ENCODE measurements around the gene KAT6B.
"Not testable (repeated sequence)": the region's sequence is repeated elsewhere in the genome, so short reads cannot be mapped to it uniquely, and the experiment has no call there.

Gene KAT6B

GRCh38 chr10:74859546-74859945 lies 33.1 kb downstream of the KAT6B start:
- no peak for DNase-seq (ENCODE audit: low read depth)

- no peak for DNase-seq (ENCODE audit: low read depth)
Measured at GRCh38 chr10:74862625-74863024, 36.2 kb downstream of the KAT6B start.

GRCh38 chr10:74863551-74863950 lies 37.2 kb downstream of the KAT6B start:
- no peak for DNase-seq (ENCODE audit: low read depth)

GRCh38 chr10:74867351-74867750 lies 41.0 kb downstream of the KAT6B start:
- DNase-seq (ENCODE audit: low read depth): no peak

- no peak for DNase-seq (ENCODE audit: low read depth)
Measured at GRCh38 chr10:74868392-74868977, 42.1 kb downstream of the KAT6B start.

GRCh38 chr10:74869635-74870034 lies 43.2 kb downstream of the KAT6B start:
- DNase-seq (ENCODE audit: low read depth): no peak

GRCh38 chr10:74870191-74870590 lies 43.8 kb downstream of the KAT6B start:
- DNase-seq (ENCODE audit: low read depth): no peak

- no peak for DNase-seq (ENCODE audit: low read depth)
Measured at GRCh38 chr10:74871595-74872382, 45.4 kb downstream of the KAT6B start.

GRCh38 chr10:74873803-74874454 lies 47.5 kb downstream of the KAT6B start:
- DNase-seq (ENCODE audit: low read depth): no peak

GRCh38 chr10:74874649-74875048 lies 48.2 kb downstream of the KAT6B start:
- no peak for DNase-seq (ENCODE audit: low read depth)

- DNase-seq (ENCODE audit: low read depth): no peak
Measured at GRCh38 chr10:74875068-74875467, 48.7 kb downstream of the KAT6B start.

- DNase-seq (ENCODE audit: low read depth): no peak
Measured at GRCh38 chr10:74875966-74876365, 49.6 kb downstream of the KAT6B start.

GRCh38 chr10:74877054-74877453 lies 50.7 kb downstream of the KAT6B start:
- DNase-seq (ENCODE audit: low read depth): not testable (repeated sequence)

GRCh38 chr10:74877898-74878297 lies 51.5 kb downstream of the KAT6B start:
- DNase-seq (ENCODE audit: low read depth): no peak

- peak; percentile 31 for DNase-seq (ENCODE audit: low read depth)
Measured at GRCh38 chr10:74880041-74880440, 53.6 kb downstream of the KAT6B start.

- DNase-seq (ENCODE audit: low read depth): no peak
Measured at GRCh38 chr10:74881253-74881884, 55.0 kb downstream of the KAT6B start.

- DNase-seq (ENCODE audit: low read depth): no peak
Measured at GRCh38 chr10:74882427-74882826, 56.0 kb downstream of the KAT6B start.

GRCh38 chr10:74882831-74883230 lies 56.4 kb downstream of the KAT6B start:
- DNase-seq (ENCODE audit: low read depth): no peak

GRCh38 chr10:74883428-74883827 lies 57.0 kb downstream of the KAT6B start:
- no peak for DNase-seq (ENCODE audit: low read depth)

- no peak for DNase-seq (ENCODE audit: low read depth)
Measured at GRCh38 chr10:74887614-74888284, 61.3 kb downstream of the KAT6B start.

GRCh38 chr10:74888962-74889661 lies 62.7 kb downstream of the KAT6B start:
- no peak for DNase-seq (ENCODE audit: low read depth)

GRCh38 chr10:74889662-74889998 lies 63.2 kb downstream of the KAT6B start:
- DNase-seq (ENCODE audit: low read depth): no peak

All from HS-5 (cell line).